Measurements from ENCODE around the gene CLEC16A.

Gene CLEC16A

DNA sequence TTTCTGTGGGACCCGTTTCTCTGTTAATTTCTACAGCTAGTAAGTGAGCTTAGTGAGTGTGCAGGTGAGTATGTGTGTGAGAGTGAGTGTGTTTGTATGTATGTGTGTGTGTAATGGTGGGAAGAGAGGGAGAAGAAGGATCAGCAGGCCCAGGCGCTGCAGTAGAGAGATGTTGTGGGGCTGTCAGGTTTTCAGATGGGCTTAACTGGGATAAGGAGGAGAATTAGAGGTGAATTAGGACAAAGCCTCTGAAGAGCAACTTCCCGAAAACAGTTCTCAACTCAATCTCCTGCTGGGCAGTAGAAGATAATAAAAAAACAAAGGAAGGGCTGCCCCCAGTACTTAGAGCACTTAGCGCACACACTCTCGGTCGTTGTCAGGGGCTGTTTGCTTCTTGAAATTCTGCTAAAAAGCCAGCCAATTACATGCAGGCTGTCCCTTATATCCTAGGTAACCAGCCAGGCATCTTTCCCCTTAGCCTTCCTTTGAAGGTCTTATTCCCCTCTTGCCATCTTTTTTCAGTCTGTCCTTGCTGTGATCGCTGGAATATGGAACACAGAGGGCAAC is 63.4 kb downstream of the CLEC16A start:
- no peak overlapping the region for H3K4me3 ChIP-seq (ENCODE audit: low read depth, low read length)
- no peak for DNase-seq (ENCODE audit: low read depth, low spot score)
- TF ChIP-seq, protein P1, sequence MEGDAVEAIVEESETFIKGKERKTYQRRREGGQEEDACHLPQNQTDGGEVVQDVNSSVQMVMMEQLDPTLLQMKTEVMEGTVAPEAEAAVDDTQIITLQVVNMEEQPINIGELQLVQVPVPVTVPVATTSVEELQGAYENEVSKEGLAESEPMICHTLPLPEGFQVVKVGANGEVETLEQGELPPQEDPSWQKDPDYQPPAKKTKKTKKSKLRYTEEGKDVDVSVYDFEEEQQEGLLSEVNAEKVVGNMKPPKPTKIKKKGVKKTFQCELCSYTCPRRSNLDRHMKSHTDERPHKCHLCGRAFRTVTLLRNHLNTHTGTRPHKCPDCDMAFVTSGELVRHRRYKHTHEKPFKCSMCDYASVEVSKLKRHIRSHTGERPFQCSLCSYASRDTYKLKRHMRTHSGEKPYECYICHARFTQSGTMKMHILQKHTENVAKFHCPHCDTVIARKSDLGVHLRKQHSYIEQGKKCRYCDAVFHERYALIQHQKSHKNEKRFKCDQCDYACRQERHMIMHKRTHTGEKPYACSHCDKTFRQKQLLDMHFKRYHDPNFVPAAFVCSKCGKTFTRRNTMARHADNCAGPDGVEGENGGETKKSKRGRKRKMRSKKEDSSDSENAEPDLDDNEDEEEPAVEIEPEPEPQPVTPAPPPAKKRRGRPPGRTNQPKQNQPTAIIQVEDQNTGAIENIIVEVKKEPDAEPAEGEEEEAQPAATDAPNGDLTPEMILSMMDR (IDR thresholded peaks at IDR 0.05; ENCODE audit: insufficient read depth, low read length, missing control alignments): no peak
- POLR2A ChIA-PET: no interaction called here
- CTCF ChIA-PET: interaction anchor here (1.3 kb wide), 1 partner anchor 37 kb away, joined by 3 read pairs; no protein-coding TSS in a partner anchor

DNA sequence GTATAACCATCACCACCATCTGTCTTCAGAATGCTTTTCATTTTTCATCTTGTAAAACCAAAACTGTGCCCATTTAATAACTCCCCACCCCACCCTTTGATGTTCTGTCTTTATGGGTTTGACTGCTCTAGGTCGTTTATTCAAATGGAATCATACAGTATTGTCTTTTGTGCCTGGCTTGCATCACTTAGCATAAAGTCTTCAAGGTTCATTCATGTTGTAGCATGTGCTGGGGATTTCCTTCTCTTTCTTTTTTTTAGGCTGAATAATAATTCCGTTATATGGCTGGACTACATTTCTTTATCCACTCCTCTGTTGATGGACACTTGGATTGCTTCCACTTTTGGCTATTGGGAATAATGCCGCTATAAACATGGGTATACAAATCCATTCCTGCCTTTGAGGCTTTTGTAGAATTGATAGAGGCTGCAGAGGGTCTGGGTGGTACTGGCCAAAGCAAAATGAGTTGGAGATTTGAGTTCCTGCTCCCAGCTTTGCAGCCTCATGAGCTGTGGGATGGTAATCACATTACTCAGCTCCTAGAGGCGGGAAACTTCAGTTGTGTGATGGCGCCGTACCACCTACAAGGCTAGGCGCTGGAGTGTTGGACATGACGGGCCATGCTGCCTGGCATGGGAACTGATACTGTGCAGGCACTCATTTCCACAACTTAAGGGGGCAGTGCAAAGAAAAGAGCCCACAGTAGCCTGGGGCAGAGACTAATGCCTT is 64.8 kb downstream of the CLEC16A start:
- H3K4me3 ChIP-seq (ENCODE audit: low read depth, low read length): no peak overlapping the region
- ChIA-PET POLR2A (no interaction called here), CTCF (no interaction called here)
- no peak for DNase-seq (ENCODE audit: low read depth, low spot score)
- TF ChIP-seq, protein P1 (IDR thresholded peaks at IDR 0.05; ENCODE audit: insufficient read depth, low read length, missing control alignments): no peak

DNA sequence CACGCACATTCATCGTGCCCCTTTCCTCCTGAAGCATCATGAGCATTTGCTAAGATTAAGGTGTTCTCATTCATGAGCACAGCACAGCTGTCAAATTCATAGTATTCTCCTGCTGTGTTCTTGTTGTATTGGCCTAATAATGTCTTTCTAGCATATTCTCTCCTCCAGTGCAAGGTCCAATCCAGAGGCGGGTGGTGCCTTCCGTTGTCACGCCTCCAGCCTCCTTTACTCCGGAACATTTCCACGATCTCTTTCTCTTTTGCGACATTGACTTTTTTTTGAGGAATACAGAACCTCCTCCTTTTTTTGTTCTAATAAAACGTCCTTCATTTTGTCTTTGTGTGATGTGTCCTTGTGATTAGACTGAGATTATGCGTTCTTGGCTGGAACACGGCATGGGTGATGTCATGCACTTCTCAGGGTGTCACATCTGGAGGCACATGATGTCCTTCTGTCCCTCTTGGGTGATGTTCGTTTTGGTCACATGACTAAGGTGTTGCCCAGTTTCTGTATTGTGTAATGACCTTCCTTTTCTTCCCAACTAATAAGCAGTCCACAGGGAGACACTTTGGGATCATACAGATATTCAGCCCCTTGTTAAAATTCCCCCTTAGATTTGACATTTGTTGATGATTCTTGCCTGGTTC is 66.3 kb downstream of the CLEC16A start:
- ChIA-PET POLR2A (no interaction called here), CTCF (no interaction called here)
- no peak for DNase-seq (ENCODE audit: low read depth, low spot score)
- TF ChIP-seq, protein P1 (IDR thresholded peaks at IDR 0.05; ENCODE audit: insufficient read depth, low read length, missing control alignments): no peak
- H3K4me3 ChIP-seq (ENCODE audit: low read depth, low read length): no peak overlapping the region

DNA sequence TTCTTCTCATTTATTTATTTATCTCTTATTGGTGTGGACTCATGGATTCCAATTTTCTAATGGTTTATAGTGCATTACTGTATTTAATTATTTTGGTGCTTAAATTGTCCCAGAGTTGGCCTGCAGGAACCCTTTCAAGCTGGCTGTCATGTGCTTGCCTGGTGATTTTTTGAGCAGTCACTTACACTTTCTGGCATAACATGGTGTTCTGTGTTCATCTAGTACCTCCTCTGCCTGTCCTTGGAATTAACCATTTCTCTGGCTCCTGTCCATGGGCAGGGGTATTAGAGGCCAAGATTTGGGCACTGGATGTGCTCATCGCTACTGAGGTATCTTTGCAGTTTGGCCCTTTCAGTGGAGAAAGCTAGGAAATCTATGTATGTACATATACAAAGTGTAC is 67.0 kb downstream of the CLEC16A start:
- TF ChIP-seq, protein P1 (IDR thresholded peaks at IDR 0.05; ENCODE audit: insufficient read depth, low read length, missing control alignments): no peak
- H3K4me3 ChIP-seq (ENCODE audit: low read depth, low read length): no peak overlapping the region
- ChIA-PET CTCF (interaction anchor here (1.1 kb wide), 1 partner anchor 244 kb away, joined by 3 read pairs; no protein-coding TSS in a partner anchor), POLR2A (no interaction called here)
- no peak for DNase-seq (ENCODE audit: low read depth, low spot score)

DNA sequence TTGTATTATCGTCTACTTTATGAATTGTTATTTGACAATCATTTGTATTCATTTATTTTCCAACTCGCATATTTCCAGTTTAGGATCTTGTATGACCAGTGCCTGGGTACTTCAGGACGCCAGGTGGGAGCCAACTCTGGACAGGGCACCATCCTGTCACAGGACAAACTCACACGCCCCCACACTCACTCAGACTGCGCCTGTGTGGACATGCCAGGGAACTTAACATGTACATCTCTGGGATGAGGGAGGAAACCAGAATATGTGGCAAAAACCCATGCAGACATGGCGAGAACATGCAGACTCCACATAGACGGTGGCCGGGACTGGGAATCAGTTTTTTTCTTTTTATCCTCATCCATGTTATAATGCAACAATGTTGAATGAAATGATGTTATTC is 68.5 kb downstream of the CLEC16A start:
- no peak overlapping the region for H3K4me3 ChIP-seq (ENCODE audit: low read depth, low read length)
- CTCF ChIA-PET: no interaction called here
- DNase-seq (ENCODE audit: low read depth, low spot score): no peak
- POLR2A ChIA-PET: no interaction called here
- TF ChIP-seq, protein P1 (IDR thresholded peaks at IDR 0.05; ENCODE audit: insufficient read depth, low read length, missing control alignments): no peak

DNA sequence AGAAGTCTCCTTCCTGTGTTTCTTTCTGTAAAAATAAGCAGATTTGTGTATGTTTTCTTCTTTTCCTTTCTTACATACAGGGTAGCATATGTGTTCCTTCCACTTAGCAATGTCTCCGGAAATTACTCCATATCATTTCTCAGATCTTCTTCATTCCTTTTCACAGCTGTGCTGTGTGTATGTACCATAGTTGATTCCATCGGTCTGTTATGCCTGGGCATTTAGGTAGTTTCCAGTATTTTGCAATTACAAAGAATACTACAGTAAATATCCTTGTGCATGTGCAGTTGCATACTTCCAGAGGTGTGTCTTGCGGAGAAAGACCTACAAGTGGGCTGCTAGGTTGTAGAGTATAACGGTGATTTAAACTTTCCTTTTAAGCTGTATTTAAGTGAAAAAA is 69.8 kb downstream of the CLEC16A start:
- TF ChIP-seq, protein P1 (IDR thresholded peaks at IDR 0.05; ENCODE audit: insufficient read depth, low read length, missing control alignments): no peak
- ChIA-PET POLR2A (no interaction called here), CTCF (interaction anchor here (2.5 kb wide), 1 partner anchor 14 kb away, joined by 6 read pairs; no protein-coding TSS in a partner anchor)
- no peak for DNase-seq (ENCODE audit: low read depth, low spot score)
- no peak overlapping the region for H3K4me3 ChIP-seq (ENCODE audit: low read depth, low read length)
